Measurements from ENCODE around the gene DDX49. TPM values are rescaled to one million over a fixed set of nuclear protein-coding genes. Genes with fewer than 3 reads are reported as not detected.
"Not testable (repeated sequence)": the region's sequence is repeated elsewhere in the genome, so short reads cannot be mapped to it uniquely, and the experiment has no call there.

DDX49 gene
- polyA plus RNA-seq, 3 donors = 34.6 to 53.5 (median 50.6) TPM

GRCh38 chr19:18904334-18905057 lies 15.0 kb upstream of the DDX49 start:
- DNase-seq (ENCODE audit: extremely low read depth in 1 of 11, low read depth in 9 of 11, low spot score in 4 of 11) = no peak

GRCh38 chr19:18905058-18905456 lies 14.5 kb upstream of the DDX49 start:
- DNase-seq (ENCODE audit: extremely low read depth in 1 of 11, low read depth in 9 of 11, low spot score in 4 of 11) = no peak

DNA sequence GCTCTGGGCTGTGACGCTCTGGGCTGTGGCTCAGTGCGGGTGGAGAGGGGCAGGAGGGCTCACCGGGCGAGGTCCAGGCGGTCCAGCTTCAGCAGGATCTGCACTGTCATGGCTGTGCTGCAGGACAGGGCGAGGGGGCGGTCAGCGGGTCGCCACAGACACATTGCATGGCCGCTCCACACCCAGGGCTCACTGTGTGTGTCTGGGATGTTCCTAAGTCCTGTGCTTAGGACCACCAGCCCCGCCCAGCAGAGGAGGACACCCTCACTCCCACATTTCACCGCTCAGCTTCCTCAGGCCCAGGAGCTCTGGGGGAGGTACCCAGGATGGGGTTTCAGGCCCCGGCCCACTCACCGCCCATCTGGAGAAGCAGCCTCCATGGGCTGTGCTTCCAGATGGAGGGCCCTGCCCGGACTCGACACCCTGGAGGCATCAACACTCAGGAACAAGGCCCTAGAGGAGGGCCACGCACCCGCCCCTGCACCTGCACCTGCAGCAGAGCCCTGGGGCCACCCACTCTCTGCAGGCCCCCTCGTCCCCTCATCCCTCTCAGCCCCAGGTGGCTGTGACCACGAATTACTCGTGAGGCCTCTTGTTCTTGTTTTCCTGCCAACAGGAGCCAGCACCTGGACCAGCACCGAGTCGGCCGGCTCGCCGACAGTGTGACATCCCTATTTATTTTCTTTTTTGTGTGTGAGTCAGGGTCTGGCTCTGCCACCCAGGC lies 13.8 kb upstream of the DDX49 start:
- no peak for DNase-seq (ENCODE audit: extremely low read depth in 1 of 11, low read depth in 9 of 11, low spot score in 4 of 11)

- DNase-seq (ENCODE audit: extremely low read depth in 1 of 11, low read depth in 9 of 11, low spot score in 4 of 11) = no peak
Observed at GRCh38 chr19:18906605-18907519, 12.7 kb upstream of the DDX49 start.

- DNase-seq (ENCODE audit: extremely low read depth in 1 of 11, low read depth in 9 of 11, low spot score in 4 of 11) = no peak
Observed at GRCh38 chr19:18908917-18909619, 10.4 kb upstream of the DDX49 start.

DNA sequence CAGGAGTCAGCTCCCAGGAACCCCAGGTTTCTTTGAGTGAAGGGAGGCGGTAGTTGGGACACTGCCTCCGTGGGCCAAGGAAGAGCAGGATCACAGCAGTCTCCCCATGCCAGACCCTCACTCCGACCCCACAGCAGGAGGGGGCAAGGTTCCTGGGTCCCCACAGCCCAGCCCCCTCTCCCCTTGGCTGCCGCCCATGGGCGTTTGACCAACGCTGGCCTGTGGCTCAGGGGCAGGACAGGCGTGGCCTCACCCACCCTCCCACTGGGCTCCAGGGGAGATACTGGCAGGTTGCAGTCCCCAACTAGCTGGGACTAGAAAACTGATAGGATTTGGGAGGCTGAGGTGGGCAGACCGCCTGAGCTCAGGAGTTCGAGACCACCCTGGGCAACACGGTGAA lies 9.5 kb upstream of the DDX49 start:
- DNase-seq (ENCODE audit: extremely low read depth in 1 of 11, low read depth in 9 of 11, low spot score in 4 of 11) = no peak

DNA sequence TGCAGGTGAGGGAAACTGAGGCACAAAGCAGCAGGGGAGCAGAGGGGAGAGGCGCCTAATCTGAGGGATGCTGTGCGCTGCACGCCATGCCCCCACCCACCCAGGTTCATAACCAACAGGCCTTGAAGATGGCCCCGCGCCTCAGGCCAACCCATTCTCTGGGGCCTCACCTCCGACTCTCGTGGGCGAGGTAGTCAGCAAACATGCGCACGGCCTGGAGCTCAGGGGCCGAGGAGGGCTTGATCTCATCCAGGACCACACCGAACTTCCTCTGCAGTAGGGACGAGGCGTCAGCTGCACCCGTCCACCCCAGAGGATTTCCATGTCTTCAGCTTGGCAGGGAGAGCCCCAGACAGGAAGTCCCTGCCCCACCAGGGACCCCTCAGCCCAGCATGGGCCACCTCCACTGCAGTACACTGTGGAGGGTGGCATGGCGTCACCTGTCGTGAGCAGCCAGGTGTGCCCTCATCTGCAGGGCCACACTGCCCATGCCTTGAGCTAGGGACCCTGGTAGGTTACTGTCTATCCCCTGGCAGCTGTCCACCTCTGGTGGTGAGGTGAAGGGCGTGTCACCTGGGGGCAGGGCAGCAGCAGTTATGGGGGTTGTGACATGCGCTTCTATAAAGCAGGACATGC lies 8.6 kb upstream of the DDX49 start:
- no peak for DNase-seq (ENCODE audit: extremely low read depth in 1 of 11, low read depth in 9 of 11, low spot score in 4 of 11)

DNA sequence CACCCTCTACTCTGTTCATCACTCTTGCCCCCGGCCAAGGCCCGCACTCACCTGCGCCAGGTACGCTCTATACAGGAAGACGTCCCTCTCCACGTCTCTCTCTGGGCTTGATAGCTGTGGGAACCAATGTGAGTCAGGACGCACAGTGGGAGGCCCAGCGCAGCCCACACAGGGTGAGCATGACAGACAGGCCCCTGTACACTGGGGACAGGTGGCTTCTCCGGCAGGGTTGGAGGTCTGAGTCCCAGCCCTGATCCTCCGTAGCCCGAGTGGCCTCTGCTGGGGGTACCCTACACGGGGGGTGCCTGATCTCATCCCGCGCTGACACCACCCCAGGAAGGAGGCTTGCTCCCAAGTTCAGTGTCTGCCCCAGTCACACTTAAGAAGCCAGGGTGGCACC lies 6.6 kb upstream of the DDX49 start:
- no peak for DNase-seq (ENCODE audit: extremely low read depth in 1 of 11, low read depth in 9 of 11, low spot score in 4 of 11)

- DNase-seq (ENCODE audit: extremely low read depth in 1 of 11, low read depth in 9 of 11, low spot score in 4 of 11) = no peak
Observed at GRCh38 chr19:18913466-18913865, 6.0 kb upstream of the DDX49 start.

- no peak for DNase-seq (ENCODE audit: extremely low read depth in 1 of 11, low read depth in 9 of 11, low spot score in 4 of 11)
Observed at GRCh38 chr19:18915639-18916038, 3.9 kb upstream of the DDX49 start.

DNA sequence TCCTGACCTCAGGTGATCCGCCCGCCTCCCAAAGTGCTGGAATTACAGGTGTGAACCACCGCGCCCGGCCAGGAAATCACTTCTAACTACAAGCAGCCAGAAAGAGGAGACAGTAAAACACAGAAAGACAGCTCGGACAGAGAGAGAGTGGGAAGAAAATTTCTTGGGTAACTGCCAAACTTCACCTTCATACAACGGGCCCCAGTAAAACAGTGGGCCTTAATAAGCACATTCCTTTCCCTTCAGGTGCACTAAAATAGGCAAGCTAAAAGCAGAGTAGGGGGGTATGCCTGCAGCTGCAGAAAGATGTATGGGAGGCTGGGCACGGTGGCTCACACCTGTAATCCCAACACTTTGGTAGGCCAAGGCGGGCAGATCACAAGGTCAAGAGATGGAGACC lies 1.9 kb upstream of the DDX49 start:
- DNase-seq (ENCODE audit: extremely low read depth in 1 of 11, low read depth in 9 of 11, low spot score in 4 of 11) = not testable (repeated sequence)

GRCh38 chr19:18919900-18920214 lies 342 bp downstream of the DDX49 start:
- no peak for DNase-seq (ENCODE audit: extremely low read depth in 1 of 11, low read depth in 9 of 11, low spot score in 4 of 11)

DNA sequence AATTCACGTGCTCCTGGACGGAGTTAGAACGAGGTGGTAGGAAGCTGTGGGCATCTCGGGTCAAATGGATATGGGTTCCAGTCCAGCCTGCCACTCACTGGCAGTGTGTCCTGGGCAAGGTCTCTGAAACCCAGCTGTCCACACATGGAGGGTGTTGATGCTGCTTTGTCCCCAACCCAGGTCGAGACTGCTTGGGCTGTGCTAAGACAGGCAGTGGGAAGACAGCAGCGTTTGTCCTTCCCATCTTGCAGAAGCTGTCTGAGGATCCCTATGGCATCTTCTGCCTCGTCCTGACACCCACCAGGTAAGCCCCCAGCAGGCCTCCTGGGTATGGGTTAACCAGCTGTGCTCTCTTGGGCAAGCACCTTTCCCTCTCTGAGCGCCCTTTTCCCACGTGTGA lies 885 bp downstream of the DDX49 start:
- DNase-seq (ENCODE audit: extremely low read depth in 1 of 11, low read depth in 9 of 11, low spot score in 4 of 11) = no peak

- no peak for DNase-seq (ENCODE audit: extremely low read depth in 1 of 11, low read depth in 9 of 11, low spot score in 4 of 11)
Observed at GRCh38 chr19:18921593-18921992, 2.1 kb downstream of the DDX49 start.

GRCh38 chr19:18922228-18922985 lies 2.9 kb downstream of the DDX49 start:
- no peak for DNase-seq (ENCODE audit: extremely low read depth in 1 of 11, low read depth in 9 of 11, low spot score in 4 of 11)

DNA sequence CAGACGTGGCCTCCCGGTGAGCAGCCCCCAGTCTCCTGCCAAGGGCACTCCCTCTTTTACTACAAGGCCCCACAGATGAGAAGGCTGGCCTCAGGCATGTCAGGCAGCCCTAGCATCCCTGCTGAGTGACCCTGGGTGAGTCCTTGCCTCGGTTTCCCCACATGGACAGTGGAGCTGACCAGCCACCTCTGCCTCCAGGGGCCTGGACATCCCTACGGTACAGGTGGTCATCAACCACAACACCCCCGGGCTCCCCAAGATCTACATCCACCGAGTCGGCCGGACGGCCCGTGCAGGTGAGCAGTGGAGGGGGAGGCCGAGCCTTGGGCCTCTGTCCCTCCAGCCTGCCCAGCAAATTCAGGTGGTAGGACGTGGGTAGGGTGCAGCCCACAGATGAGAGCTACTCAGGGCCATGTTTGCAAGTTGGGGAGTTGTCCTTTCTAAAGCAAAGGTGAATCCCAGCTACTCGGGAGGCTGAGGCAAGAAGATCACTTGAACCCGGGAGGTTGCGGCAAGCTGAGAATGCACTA lies 5.2 kb downstream of the DDX49 start:
- no peak for DNase-seq (ENCODE audit: extremely low read depth in 1 of 11, low read depth in 9 of 11, low spot score in 4 of 11)

DNA sequence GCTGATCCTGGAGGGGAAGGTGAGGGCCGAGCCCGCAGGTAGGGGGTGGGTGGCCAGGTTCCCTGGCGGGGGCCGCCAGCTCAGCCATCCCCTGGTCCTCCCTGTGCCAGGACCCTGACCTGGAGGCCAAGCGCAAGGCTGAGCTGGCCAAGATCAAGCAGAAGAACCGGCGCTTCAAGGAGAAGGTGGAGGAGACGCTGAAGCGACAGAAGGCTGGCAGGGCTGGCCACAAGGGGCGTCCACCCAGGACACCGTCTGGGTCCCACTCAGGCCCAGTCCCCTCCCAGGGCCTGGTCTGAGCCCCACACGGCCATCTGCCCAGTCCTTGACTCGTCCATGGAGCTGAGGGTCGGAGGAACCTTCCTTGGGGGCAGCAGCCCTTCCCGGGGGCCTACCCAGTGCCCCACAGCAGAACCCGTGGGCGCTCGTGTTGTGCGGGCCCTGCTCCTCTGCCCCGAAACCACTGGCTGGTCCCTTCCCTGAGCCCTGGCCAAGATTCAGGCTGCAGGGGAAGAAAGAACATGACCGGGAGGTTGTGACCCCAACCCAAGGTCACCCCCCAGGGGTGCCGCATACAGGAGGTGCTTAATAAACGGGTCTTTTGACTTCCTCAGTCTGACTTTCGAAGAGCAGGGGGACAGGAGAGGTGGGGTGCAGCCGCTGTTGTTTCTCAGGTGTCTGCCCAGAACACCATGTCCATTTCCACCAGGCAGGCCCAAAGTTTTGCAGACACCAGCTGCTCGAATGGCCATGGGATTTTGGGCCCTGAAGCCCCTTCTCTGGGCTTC lies 8.7 kb downstream of the DDX49 start:
- DNase-seq (ENCODE audit: extremely low read depth in 1 of 11, low read depth in 9 of 11, low spot score in 4 of 11) = no peak

Measured in renal cortex interstitium (tissue), 11 donors.